ENCODE data around the gene RESF1.
"Not testable (repeated sequence)": the region's sequence is repeated elsewhere in the genome, so short reads cannot be mapped to it uniquely, and the experiment has no call there.

Gene RESF1, protein sequence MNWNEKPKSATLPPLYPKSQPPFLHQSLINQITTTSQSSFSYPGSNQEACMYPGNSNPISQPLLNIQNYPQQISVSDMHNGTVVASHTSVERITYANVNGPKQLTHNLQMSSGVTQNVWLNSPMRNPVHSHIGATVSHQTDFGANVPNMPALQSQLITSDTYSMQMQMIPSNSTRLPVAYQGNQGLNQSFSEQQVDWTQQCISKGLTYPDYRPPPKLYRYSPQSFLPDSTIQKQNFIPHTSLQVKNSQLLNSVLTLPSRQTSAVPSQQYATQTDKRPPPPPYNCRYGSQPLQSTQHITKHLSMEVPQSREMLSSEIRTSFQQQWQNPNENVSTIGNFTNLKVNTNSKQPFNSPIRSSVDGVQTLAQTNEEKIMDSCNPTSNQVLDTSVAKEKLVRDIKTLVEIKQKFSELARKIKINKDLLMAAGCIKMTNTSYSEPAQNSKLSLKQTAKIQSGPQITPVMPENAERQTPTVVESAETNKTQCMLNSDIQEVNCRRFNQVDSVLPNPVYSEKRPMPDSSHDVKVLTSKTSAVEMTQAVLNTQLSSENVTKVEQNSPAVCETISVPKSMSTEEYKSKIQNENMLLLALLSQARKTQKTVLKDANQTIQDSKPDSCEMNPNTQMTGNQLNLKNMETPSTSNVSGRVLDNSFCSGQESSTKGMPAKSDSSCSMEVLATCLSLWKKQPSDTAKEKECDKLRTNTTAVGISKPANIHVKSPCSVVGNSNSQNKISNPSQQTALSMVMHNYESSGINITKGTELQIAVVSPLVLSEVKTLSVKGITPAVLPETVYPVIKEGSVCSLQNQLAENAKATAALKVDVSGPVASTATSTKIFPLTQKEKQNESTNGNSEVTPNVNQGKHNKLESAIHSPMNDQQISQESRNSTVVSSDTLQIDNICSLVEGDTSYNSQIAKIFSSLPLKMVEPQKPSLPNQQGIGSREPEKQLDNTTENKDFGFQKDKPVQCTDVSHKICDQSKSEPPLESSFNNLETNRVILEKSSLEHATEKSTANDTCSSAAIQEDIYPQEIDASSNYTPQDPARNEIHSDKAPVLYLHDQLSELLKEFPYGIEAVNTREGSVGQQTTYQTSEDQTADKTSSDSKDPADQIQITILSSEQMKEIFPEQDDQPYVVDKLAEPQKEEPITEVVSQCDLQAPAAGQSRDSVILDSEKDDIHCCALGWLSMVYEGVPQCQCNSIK (N-terminal part only)

DNA sequence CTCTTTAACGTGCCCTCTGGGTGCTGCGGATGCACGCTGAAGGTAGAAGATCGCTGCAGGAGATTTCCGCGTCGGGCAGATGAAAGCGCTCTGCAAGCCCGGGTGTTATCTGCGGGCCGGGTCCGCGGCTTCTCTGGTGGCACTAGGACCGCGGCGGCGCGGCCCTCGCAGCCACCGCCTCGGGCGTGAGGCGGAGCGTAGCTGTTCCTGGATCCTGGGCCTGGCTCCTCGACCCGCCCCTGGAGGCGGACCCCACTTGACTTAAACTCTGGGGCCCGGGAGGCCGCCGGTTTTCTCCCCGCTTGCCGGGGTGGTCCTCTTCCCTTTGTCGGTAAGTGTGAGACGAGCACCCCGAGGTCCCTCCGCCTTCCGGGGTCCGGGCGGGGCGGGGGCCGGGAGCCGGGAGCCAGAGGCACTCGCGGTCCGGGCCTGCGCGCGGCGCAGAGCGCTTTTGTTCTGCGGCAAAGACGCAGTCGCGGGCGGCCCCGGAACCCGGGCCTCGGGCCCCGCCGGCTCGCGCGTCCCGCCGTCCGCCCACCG lies at the start of gene RESF1:
RESF1 (plus strand) TSS at position 255 of the 540 bp plus-strand sequence. CDS start 21,541 bp downstream, outside the sequence.
- peak; percentile 69 for DNase-seq (ENCODE audit: low read depth)

DNA sequence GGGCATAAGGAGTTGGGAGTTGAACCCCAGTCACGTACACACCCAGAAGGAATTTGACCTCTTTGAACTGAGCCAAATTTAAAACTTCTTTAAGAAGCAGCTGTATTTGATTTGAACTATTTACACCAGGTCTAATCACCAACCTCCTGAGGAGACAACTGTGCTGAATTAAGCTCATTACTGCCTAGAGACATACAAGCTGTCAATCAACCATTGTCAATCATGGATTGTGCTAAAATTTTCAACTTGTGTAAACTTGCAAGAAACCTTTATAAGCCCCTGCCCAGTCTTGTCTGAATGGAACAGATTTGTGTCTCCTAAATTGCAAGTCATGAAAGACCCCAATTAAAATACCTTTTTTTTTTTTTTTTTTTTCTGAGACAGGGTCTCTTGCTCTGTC lies 44.3 kb upstream of the RESF1 start:
- DNase-seq (ENCODE audit: low read depth) = no peak

DNA sequence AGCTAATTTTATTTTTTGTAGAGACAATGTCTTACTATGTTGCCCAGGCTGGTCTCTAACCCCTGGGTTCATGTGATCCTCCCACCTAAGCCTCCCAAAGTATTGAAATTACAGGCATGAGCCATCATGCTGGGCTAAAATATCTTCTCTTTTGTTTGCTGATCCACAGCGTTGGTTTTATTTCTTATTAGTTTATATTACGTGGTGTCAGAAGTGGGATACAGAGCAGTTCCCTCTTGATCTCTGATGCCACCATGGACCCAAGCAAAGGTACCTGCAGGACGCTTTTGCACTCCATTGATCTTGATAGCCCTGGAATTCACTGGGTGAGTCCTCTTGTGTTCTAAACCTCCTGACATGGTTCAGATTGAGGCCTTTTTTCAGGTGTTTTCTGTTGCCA lies 43.8 kb upstream of the RESF1 start:
- no peak for DNase-seq (ENCODE audit: low read depth)

DNA sequence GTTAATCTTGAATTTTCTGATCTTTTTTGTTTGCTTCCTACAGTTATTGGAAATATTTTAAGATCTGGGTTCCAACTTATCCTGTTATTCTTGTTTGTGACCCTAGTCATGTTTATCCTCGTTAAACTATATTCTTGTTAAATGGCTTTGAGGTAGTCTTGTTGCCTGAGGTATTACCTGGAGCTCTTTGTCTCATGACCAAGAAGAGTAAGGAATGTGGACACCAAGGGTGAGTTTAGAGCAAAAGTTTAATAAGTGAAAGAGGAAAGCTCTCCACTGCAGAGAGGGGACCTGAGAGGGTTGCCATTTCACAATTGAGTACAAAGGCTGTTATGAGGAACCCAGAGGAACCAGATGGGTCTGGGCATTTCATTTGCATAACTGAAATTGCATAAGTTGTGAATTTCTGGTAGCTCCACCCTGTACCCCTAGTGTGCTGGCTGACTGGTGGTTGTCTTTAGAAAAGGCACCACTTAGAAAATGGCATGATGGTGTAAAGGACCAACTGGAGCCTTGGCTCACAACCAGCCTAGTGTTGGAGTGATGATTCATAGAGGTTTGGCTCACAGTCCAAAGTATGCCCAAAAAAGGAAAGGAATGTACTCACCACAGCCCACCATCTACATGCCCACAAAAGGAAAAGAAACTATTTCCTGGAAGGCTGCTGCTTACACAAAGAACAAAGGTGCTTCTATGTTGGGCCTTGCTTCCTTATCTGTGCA lies 36.7 kb upstream of the RESF1 start:
- DNase-seq (ENCODE audit: low read depth) = no peak

DNA sequence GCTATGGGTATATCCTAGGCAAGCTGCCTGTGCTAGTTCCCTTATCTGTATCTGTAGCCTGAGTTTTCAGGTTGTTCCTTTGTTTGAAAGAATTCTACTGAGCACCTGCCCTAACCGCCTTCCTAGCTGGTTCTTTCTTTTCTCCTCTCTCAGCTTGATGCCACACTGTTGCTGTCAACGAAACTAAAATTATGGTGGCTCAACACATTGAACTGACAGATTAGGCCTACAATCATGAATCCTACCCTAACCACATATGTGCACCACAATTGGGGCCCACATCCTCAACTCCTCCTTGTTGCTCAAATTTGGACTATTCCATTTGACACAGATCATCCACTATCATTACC lies 36.2 kb upstream of the RESF1 start:
- DNase-seq (ENCODE audit: low read depth) = no peak

DNA sequence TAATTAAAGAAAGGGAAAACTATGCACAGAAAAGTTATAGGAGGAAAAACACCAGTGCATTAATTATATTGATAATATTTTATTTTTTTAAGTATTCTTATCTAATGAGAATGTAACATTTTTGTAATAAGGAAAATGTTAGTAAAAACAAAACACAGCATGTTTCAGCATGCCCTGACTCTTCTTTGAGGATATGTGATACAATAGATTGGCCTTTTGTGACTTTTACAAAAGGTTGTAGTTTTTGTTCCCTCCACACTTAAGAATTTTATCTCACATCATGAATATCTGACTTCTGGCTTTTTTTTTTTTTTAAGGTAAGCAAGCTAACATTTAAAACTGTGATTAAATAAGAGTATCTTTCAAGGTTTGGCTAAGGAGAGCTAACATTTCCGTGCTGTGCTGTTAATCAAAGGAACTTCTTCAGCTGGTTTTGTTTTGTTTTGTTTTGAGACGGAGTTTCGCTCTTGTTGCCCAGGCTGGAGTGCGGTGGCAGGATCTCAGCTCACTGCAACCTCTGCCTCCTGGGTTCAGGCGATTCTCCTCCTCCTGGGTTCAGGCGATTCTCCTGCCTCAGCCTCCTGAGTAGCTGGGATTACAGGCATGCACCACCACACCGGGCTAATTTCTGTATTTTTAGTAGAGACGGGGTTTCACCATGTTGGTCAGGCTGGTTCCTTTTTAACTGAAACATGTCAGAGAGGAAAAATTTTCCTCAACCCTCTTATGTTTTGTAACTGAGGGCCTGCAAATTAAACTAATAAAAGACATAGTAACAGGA lies 30.8 kb upstream of the RESF1 start:
- DNase-seq (ENCODE audit: low read depth) = no peak

DNA sequence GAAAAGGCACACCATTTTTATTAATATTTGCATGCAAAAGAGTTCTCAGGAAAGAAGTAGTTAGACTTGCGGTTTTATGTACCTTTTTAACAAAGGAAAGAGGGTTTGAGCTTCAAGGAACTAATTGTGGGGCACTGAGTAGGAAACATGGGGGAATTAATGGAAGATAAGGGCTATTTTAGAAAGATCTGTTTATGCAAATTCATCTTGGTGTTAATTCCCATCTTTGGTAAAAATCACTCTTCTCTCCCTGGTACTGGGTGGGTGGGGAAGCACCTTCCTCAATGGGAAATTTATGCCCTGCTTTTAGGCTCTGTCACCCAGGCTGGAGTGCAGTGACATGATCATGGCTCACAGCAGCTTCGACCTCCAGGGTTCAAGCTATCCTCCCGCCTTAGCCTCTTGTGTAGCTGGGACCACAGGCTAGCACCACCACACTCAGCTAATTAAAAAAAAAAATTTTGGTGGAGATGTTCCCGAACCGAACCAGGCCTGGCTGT lies 30.1 kb upstream of the RESF1 start:
- DNase-seq (ENCODE audit: low read depth) = no peak

DNA sequence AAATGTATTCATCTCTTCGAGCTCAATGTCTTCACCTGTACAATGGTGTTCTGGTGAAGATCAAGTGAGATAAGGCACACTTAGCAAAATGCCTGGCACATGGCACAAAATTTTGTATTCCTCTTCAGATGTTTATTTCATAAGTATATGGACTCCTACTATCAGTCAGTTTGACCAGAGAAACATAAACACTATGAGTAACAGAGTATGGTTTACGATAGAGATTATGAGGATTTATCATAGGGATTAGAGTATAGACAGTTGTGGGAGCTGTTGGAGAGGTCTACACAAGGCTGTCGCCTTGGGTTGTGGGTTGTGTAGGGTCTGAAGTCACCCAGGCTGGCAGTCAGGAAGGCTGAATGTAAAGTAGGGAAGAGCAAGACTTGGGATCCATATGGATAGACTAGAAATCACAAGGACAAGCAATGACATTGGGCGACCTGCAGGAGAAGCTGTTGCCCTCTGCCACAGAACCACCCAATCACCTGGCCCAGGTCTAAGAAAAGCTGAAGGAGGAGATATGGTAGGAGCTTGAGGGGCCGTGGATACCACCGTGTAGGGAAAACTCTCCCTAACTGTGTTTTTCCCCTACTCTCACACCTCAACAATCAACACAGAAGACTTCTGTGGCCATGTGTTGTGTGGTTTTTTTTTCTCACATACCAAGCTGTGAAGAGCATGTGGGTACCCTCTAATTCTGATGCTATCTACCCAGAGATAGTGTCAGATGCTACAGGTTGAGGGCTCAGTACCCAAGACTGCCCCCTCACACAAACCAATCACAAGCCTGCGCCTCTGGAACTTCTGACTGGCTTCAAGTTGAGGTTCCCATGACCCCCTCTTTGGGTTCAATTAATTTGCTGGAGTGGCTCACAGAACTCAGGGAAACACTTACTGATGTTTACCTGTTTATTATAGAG lies 27.2 kb upstream of the RESF1 start:
- no peak for DNase-seq (ENCODE audit: low read depth)

DNA sequence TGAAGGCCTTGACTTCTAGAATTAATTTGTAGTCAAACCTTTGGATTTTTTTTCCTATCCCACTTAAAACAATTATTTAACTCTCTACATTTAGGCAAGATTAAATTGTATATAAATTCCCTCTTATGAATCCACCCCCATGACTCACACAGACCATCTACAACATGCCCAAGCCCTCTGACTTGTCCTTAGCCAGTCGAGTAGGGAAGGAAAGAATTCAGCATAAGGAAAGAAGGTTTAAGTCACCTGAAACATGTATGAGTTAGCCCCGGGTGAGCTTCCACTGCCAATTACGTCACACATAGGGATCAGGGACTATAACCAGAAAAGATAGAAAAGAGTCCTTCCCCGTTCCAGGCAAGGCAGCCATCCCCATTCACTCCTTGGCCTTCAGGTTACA lies 14.9 kb upstream of the RESF1 start:
- DNase-seq (ENCODE audit: low read depth) = no peak

DNA sequence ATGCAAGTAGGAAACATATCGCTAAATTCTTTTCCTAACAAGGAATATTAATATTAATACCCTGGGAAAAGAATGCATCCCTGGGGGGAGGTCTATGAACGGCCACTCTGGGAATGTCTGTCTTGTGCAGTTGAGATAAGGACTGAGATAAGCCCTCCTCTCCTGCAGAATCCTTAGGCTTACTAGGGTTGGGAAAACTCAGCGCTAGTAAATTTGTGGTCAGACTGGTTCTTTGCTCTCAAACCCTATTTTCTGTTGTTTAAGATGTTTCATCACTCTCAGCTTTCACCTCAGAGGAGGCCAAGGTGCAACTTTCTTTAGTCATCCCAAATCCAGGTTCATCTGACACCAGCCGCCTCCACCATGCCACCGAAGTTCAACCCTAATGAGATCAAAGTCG lies 11.2 kb upstream of the RESF1 start:
- no peak for DNase-seq (ENCODE audit: low read depth)

DNA sequence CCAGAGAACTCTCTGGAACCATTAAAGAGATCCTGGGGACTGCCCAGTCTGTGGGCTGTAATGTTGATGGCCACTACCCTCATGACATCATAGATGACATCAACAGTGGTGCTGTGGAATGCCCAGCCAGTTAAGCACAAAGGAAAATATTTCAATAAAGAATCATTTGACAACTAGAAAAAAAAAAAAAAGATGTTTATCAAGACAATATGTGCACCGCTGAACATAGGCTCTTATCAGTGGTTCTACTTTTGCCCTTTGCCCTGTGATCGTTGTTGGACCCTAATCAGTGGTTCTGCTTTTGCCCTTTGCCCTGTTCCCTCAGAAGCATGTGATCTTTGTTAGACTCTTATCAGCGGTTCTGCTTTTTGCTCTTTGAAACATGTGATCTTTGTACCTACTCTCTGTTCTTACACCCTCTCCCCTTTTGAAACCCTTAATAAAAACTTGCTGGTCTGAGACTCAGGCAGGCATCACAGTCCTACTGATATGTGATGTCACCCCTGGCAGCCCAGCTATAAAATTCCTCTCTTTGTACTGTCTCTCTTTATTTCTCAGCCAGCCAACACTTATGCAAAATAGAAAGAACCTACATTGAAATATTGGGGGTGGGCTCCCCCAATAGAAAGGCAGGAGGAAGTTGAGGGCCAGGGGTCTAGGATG lies 10.4 kb upstream of the RESF1 start:
- not testable (repeated sequence) for DNase-seq (ENCODE audit: low read depth)

DNA sequence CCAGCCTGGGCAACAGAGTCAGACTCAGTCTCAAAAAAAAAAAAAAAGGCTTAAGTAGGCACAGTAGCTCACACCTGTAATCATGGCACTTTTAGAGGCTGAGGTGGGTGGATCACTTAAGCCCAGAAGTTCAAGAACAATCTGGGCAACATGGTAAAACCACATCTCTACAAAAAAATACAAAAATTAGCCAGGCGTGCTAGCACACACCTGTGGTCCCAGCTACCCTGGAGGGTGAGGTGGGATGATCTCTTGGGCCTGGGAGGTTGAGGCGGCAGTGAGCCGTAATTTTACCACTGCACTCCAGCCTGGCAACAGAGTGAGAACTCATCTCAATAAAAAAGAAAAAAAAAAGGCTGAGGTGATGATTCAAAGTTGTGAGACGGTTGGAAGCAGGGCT lies 9.1 kb upstream of the RESF1 start:
- no peak for DNase-seq (ENCODE audit: low read depth)

DNA sequence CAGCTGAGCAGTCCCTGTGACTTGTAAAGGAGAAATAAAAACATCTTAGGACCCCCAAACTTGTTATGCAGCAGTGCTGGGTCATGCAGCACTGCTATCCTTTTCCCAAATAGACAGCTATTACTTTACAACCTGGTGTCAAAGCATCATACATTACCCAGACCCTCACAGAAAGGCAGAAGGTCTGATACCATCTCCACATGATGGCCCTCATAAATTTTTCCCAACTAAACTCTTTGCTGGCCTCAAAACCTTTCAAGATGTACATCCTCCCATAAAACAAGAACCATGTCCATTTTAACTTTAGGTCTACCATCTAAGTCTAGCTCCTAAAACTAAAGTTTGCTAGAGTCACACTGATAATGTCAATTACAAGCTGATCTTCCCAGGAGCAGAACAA lies 8.7 kb upstream of the RESF1 start:
- no peak for DNase-seq (ENCODE audit: low read depth)

DNA sequence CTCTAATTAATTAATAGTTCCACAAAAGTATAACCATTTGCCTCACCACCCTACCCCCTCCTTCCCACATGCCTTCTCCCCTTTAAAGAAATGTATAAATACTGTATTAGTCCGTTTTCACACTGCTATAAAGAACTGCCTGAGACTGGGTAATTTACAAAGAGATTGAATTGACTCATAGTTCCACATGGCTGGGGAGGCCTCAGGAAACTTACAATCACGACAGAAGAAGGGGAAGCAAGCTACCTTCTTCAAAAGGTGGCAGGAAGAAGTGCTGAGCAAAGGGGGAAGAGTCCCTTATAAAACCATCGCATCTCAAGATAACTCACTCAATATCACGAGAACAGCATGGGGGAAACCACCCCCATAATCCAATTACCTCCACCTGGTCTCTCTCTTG lies 8.2 kb upstream of the RESF1 start:
- DNase-seq (ENCODE audit: low read depth) = no peak

DNA sequence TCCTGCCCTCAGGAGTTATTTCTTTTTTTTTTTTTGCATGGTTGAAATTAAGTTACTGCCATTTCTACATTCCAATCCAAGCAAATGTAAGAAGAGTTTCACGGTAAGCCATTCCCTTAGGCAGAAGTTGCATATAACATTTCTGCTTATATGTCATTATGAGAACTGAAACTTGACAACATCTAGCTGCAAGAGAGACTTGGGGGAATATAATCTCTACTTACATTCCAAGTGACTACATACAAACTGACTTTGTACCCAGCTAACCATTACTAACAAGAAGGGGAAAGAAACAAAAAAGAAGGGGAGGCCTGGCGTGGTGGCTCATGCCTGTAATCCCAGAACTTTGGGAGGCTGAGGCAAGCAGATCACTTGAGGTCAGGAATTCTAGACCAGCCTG lies 7.3 kb upstream of the RESF1 start:
- no peak for DNase-seq (ENCODE audit: low read depth)

DNA sequence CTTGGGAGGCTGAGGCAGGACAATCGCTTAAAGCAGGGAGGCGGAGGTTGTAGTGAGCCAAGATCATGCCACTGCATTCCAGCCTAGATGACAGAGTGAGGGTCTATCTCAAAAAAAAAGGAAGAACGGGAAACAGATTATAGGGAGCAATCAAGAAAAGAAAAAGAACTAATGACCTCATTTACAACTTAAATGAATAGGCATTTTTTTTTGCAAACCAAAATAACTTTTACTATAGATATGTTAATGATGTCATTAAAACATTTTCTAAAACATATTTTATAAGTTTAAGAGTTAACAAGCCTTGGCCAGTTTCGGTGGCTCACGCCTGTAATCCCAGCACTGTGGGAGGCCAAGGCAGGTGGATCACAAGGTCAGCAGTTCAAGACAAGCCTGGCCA lies 6.8 kb upstream of the RESF1 start:
- DNase-seq (ENCODE audit: low read depth) = no peak

DNA sequence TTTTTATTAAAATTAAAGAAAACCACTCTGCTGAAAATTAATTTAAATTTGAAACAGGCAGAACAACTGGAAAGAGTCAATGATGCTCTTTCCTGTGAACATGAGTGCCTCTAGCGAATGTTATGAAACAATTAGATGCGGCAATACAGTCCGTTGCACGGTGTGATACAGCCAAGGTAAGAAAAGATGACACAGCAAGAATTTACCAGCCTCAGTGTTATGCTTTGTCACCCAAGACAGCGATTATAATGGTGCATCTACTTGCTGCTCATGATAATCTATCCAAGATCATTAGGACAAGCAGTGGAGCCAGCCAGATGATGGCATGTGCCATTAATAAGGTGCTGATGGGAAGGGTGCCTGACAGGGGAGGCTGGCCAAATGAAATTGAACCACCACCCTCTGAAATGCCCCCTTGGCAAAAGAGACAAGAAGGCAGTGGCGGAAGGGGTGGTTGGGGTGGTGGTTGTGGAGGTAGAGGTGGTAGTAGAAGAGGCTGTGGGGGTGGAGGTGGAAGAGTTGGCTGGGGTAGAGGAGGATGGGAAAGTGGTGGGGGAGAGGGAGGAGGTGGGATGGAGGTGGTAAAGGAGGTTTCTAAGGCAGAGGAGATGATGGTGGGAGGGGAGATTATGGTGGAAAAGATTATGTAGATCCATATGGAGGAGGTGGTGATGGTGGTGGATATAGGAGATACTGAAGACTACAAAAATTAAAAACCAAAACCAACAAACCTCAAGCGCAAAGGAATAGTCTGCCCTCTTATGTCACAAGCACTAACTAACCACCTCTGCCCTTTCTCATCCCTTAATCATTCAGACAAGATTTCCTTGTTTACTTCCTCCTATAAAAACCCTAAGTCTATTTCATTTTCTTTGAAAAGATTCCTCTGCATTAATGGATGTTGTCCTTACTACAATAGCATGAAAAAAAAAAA lies 4.0 kb upstream of the RESF1 start:
- DNase-seq (ENCODE audit: low read depth) = no peak

DNA sequence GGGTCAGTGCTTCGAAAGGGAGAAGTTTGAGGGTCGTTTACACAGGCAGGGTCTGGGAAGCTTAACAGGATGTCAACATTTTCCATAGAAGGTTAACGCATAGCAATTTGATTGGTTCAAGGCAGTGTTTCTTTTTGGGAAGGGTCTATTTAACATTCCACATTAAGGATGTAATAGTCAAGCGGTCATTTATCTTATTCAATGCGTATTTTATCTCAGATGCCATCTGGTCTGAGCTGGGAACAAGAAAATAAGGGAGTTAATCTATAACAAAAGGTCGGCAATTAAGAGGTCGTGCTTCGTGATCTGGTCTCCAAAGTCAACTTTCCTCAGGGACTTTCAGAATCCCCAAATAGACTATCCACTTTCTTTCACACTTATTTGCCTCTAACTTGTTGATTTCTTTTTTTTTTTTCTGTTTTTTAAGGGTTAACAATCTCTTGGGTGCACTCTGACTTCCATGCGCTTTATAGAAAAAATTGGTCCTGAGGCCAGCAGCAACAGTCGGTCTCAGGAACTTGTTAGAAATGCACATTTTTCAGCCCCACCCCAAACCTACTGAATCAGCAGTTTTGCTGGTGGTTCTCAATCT lies 550 bp upstream of the RESF1 start:
- no peak for DNase-seq (ENCODE audit: low read depth)
